HEK293 (cell line): ENCODE data around the gene MTX1.

Experiments used
- BCL11B ChIP-seq: fragments of 450-650 bp; formaldehyde crosslinking; IDR thresholded peaks from 2 replicates; pipeline ENCODE4 v1.5.1; 2016; ENCODE audit warnings: low read depth, missing biosample characterization, missing genetic modification characterization
- GLI2 ChIP-seq: fragments of 450-650 bp; formaldehyde crosslinking; IDR thresholded peaks from 2 replicates; pipeline ENCODE4; 2017; ENCODE audit warnings: missing biosample characterization, missing genetic modification characterization, low read depth, borderline replicate concordance
- GLI4 ChIP-seq: fragments of 450-650 bp; formaldehyde crosslinking; IDR thresholded peaks from 2 replicates; pipeline ENCODE4 v1.5.1; 2016; ENCODE audit warnings: missing biosample characterization, missing genetic modification characterization
- GLIS2 ChIP-seq: fragments of 450-650 bp; formaldehyde crosslinking; IDR thresholded peaks from 2 replicates; pipeline ENCODE4 v1.5.1; 2016; ENCODE audit warnings: missing biosample characterization, missing genetic modification characterization
- OVOL3 ChIP-seq: fragments of 450-650 bp; formaldehyde crosslinking; IDR thresholded peaks from 2 replicates; pipeline ENCODE4 v1.5.1; 2016; ENCODE audit warnings: missing biosample characterization, missing genetic modification characterization
- PRDM10 ChIP-seq: fragments of 450-650 bp; formaldehyde crosslinking; IDR thresholded peaks from 2 replicates; pipeline ENCODE4 v1.5.1; 2016; ENCODE audit warnings: missing biosample characterization, missing genetic modification characterization
- RBAK ChIP-seq: fragments of 450-650 bp; formaldehyde crosslinking; IDR thresholded peaks from 2 replicates; pipeline ENCODE4 v1.5.1; 2016; ENCODE audit warnings: missing biosample characterization, missing genetic modification characterization
- SALL2 ChIP-seq: fragments of 450-650 bp; formaldehyde crosslinking; IDR thresholded peaks from 2 replicates; pipeline ENCODE4 v1.5.0; 2017; ENCODE audit warnings: missing biosample characterization, mild to moderate bottlenecking, missing genetic modification characterization, borderline replicate concordance
- SCRT1 ChIP-seq: fragments of 450-650 bp; formaldehyde crosslinking; IDR thresholded peaks from 2 replicates; pipeline ENCODE4 v1.5.1; 2016; ENCODE audit warnings: missing biosample characterization, missing genetic modification characterization, borderline replicate concordance
- ZBTB6 ChIP-seq: fragments of 450-650 bp; formaldehyde crosslinking; IDR thresholded peaks from 2 replicates; pipeline ENCODE4 v1.5.1; 2017; ENCODE audit warnings: missing biosample characterization, missing genetic modification characterization
- ZBTB8A ChIP-seq: fragments of 450-650 bp; formaldehyde crosslinking; IDR thresholded peaks from 2 replicates; pipeline ENCODE4 v1.5.1; 2016; ENCODE audit warnings: missing biosample characterization, missing genetic modification characterization
- ZFP69B ChIP-seq: fragments of 450-650 bp; formaldehyde crosslinking; IDR thresholded peaks from 2 replicates; pipeline ENCODE4 v1.5.1; 2016; ENCODE audit warnings: missing biosample characterization, missing genetic modification characterization
- ZNF169 ChIP-seq: fragments of 450-650 bp; formaldehyde crosslinking; IDR thresholded peaks from 2 replicates; pipeline ENCODE4 v1.5.1; 2016; ENCODE audit warnings: missing biosample characterization, missing genetic modification characterization
- ZNF175 ChIP-seq: fragments of 450-650 bp; formaldehyde crosslinking; IDR thresholded peaks from 2 replicates; pipeline ENCODE4 v1.5.1; 2016; ENCODE audit warnings: missing biosample characterization, missing genetic modification characterization
- ZNF302 ChIP-seq: fragments of 450-650 bp; formaldehyde crosslinking; IDR thresholded peaks from 2 replicates; pipeline ENCODE4 v1.5.1; 2016; ENCODE audit warnings: missing biosample characterization, missing genetic modification characterization, low read depth
- ZNF37A ChIP-seq: fragments of 450-650 bp; IDR thresholded peaks from 2 replicates; pipeline ENCODE4 v1.5.1; 2018; ENCODE audit warnings: missing biosample characterization, missing genetic modification characterization
- ZNF423 ChIP-seq: fragments of 450-650 bp; formaldehyde crosslinking; IDR thresholded peaks from 2 replicates; pipeline ENCODE4 v1.5.1; 2016; ENCODE audit warnings: missing biosample characterization, missing genetic modification characterization
- ZNF426 ChIP-seq: fragments of 450-650 bp; formaldehyde crosslinking; IDR thresholded peaks from 2 replicates; pipeline ENCODE4 v1.5.1; 2017; ENCODE audit warnings: missing biosample characterization, missing genetic modification characterization, mild to moderate bottlenecking, inconsistent platforms, moderate library complexity
- ZNF501 ChIP-seq: fragments of 450-650 bp; formaldehyde crosslinking; IDR thresholded peaks from 2 replicates; pipeline ENCODE4 v1.5.1; 2016; ENCODE audit warnings: missing biosample characterization, missing genetic modification characterization
- ZNF560 ChIP-seq: fragments of 450-650 bp; formaldehyde crosslinking; IDR thresholded peaks from 2 replicates; pipeline ENCODE4 v1.5.1; 2017; ENCODE audit warnings: missing biosample characterization, missing genetic modification characterization, borderline replicate concordance
- ZNF654 ChIP-seq: fragments of 450-650 bp; formaldehyde crosslinking; IDR thresholded peaks from 2 replicates; pipeline ENCODE4 v1.5.1; 2016; ENCODE audit warnings: low read depth, missing biosample characterization, missing genetic modification characterization
- ZNF677 ChIP-seq: fragments of 450-650 bp; IDR thresholded peaks from 2 replicates; pipeline ENCODE4 v1.5.0; 2018; ENCODE audit warnings: missing biosample characterization, mild to moderate bottlenecking, missing genetic modification characterization, moderate library complexity
- ZNF76 ChIP-seq: fragments of 450-650 bp; formaldehyde crosslinking; IDR thresholded peaks from 2 replicates; pipeline ENCODE4; 2016; ENCODE audit warnings: low read depth, missing biosample characterization, missing genetic modification characterization, borderline replicate concordance
- ZNF768 ChIP-seq: fragments of 450-650 bp; formaldehyde crosslinking; IDR thresholded peaks from 2 replicates; pipeline ENCODE4 v1.5.1; 2018; ENCODE audit warnings: missing biosample characterization, mild to moderate bottlenecking, missing genetic modification characterization
- ZNF777 ChIP-seq: fragments of 450-650 bp; formaldehyde crosslinking; IDR thresholded peaks from 2 replicates; pipeline ENCODE4 v1.5.1; 2017; ENCODE audit warnings: missing biosample characterization, missing genetic modification characterization, borderline replicate concordance
- ZNF791 ChIP-seq: fragments of 450-650 bp; formaldehyde crosslinking; IDR thresholded peaks from 2 replicates; pipeline ENCODE4 v1.5.1; 2016; ENCODE audit warnings: missing biosample characterization, missing genetic modification characterization
- ZNF830 ChIP-seq: fragments of 450-650 bp; IDR thresholded peaks from 2 replicates; pipeline ENCODE4 v1.5.0; 2018; ENCODE audit warnings: missing biosample characterization, missing genetic modification characterization, low read depth, mild to moderate bottlenecking, moderate library complexity
- TF ChIP-seq, protein P1 (sequence below): IDR thresholded peaks from 2 replicates; pipeline ENCODE4 v1.6.1; 2011; ENCODE audit warnings: mild to moderate bottlenecking, low read depth, low read length, borderline replicate concordance
- TF ChIP-seq, protein P2 (sequence below): fragments of 450-650 bp; formaldehyde crosslinking; IDR thresholded peaks from 2 replicates; pipeline ENCODE4 v1.5.1; 2016; ENCODE audit warnings: missing biosample characterization, missing genetic modification characterization
- TF ChIP-seq, protein P3 (sequence below): fragments of 450-650 bp; formaldehyde crosslinking; conservative IDR thresholded peaks from 2 replicates; pipeline ENCODE4 v1.5.1; 2016; ENCODE audit warnings: low read depth, missing biosample characterization, missing genetic modification characterization

The MTX1 gene

DNA sequence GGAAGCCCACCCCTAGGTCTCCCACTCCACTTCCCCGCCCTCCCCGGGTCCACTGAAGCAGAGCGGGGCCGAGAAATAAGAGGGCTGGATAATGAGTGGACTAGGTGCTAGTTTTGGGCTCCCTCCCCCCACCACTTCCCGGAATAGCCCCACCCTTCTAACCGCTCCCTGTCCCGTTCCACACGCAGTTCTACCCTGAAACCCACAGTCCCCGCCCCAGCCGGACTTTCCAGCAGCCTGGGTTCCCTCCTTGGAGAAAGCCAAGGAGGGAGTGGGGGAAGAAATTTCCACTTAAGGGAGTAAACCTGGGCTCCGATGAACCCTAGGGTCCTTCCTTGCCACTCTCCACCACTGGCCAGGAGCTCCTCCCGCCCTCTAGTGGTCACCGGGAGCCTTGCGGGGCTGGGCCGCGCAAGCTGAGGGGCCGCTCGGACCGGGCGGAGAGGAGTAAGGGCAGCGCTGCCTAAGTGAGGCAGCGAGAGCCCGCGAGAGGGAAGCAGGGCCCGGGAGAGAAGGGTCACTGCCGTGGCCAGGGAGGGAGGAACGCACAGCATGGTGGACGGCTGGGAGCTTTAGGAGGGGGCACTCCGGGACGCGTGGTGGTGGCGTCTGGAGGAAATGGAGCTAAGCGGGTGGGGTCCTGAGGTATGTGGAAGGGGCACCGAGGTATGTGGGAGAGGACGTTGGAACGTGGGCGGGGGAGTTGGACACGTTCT, 15.1 kb upstream of the MTX1 start (continued):
- TF ChIP-seq ZBTB6 (tag by site-specific recombination) (no peak), GLI4 (0 out of 2 replicates have a peak, but pooled peaks have one; percentile 33), BCL11B (tag by site-specific recombination) (peak; percentile 75; the same call in 1 of the 2 replicates), RBAK (no peak), ZNF302 (tag by site-specific recombination) (no peak), ZNF791 (tag by site-specific recombination) (no peak), ZBTB8A (tag by site-specific recombination) (peak; percentile 94), OVOL3 (no peak), SALL2 (tag by site-specific recombination) (no peak), ZNF426 (no peak), ZNF560 (no peak), ZNF37A (tag by site-specific recombination) (no peak), ZNF501 (tag by site-specific recombination) (peak; percentile 80), ZNF175 (tag by site-specific recombination) (no peak), ZNF768 (tag by site-specific recombination) (no peak), ZNF76 (tag by site-specific recombination) (peak; percentile 68; the same call in 1 of the 2 replicates), ZNF777 (peak; percentile 77; the same call in 1 of the 2 replicates), ZNF677 (tag by site-specific recombination) (no peak), ZNF423 (tag by site-specific recombination) (no peak; the same call in 1 of the 2 replicates), GLI2 (tag by site-specific recombination) (no peak), ZNF830 (tag by site-specific recombination) (no peak), PRDM10 (peak; percentile 42), ZNF169 (no peak), SCRT1 (no peak), ZFP69B (tag by site-specific recombination) (peak; percentile 59), ZNF654 (tag by site-specific recombination) (no peak; the same call in none of the 2 replicates), GLIS2 (tag by site-specific recombination) (peak; percentile 93)
- TF ChIP-seq, protein P1, sequence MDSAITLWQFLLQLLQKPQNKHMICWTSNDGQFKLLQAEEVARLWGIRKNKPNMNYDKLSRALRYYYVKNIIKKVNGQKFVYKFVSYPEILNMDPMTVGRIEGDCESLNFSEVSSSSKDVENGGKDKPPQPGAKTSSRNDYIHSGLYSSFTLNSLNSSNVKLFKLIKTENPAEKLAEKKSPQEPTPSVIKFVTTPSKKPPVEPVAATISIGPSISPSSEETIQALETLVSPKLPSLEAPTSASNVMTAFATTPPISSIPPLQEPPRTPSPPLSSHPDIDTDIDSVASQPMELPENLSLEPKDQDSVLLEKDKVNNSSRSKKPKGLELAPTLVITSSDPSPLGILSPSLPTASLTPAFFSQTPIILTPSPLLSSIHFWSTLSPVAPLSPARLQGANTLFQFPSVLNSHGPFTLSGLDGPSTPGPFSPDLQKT: no peak
- TF ChIP-seq, protein P2, sequence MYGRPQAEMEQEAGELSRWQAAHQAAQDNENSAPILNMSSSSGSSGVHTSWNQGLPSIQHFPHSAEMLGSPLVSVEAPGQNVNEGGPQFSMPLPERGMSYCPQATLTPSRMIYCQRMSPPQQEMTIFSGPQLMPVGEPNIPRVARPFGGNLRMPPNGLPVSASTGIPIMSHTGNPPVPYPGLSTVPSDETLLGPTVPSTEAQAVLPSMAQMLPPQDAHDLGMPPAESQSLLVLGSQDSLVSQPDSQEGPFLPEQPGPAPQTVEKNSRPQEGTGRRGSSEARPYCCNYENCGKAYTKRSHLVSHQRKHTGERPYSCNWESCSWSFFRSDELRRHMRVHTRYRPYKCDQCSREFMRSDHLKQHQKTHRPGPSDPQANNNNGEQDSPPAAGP (tag by site-specific recombination): peak; percentile 97
- TF ChIP-seq, protein P3, sequence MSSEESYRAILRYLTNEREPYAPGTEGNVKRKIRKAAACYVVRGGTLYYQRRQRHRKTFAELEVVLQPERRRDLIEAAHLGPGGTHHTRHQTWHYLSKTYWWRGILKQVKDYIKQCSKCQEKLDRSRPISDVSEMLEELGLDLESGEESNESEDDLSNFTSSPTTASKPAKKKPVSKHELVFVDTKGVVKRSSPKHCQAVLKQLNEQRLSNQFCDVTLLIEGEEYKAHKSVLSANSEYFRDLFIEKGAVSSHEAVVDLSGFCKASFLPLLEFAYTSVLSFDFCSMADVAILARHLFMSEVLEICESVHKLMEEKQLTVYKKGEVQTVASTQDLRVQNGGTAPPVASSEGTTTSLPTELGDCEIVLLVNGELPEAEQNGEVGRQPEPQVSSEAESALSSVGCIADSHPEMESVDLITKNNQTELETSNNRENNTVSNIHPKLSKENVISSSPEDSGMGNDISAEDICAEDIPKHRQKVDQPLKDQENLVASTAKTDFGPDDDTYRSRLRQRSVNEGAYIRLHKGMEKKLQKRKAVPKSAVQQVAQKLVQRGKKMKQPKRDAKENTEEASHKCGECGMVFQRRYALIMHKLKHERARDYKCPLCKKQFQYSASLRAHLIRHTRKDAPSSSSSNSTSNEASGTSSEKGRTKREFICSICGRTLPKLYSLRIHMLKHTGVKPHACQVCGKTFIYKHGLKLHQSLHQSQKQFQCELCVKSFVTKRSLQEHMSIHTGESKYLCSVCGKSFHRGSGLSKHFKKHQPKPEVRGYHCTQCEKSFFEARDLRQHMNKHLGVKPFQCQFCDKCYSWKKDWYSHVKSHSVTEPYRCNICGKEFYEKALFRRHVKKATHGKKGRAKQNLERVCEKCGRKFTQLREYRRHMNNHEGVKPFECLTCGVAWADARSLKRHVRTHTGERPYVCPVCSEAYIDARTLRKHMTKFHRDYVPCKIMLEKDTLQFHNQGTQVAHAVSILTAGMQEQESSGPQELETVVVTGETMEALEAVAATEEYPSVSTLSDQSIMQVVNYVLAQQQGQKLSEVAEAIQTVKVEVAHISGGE: peak; percentile 48
